IMR-90 (cell line): ENCODE data around the gene JMJD7. TPM values are rescaled to one million over a fixed set of nuclear protein-coding genes. Genes with fewer than 3 reads are reported as not detected.

Source experiments
- ATAC-seq: fragments of 200-7000 bp; cut with Tn5 transposase; 2 replicates; pipeline ENCODE4 v1.9.1; 2020; ENCODE audit warnings: low read depth, mild to moderate bottlenecking, moderate library complexity
- BruUV-seq: library from RNA; stranded (reverse); fragments of 400-500 nt; replicated peaks from 2 replicates; lab custom pipeline; 2021; lab: Mats Ljungman, UMichigan
- CTCF ChIA-PET: fragments of 300-600 bp; formaldehyde crosslinking; extraction: SDS; loops from one replicate; lab custom pipeline; 2021; ENCODE audit warnings: antibody characterized with exemption; lab: Yijun Ruan, JAX
- POLR2A ChIA-PET: fragments of 300-600 bp; sonication (Branson Sonifier 250); formaldehyde crosslinking; loops from one replicate; lab custom pipeline; 2022; ENCODE audit warnings: antibody characterized with exemption; ENCODE audit not compliant: unreplicated experiment; lab: Charles Lee
- DNase-seq: peaks from one replicate; pipeline ENCODE4 v3.0.0; 2013
- H2AFZ ChIP-seq: replicated peaks from 2 replicates; pipeline ENCODE3; 2013; ENCODE audit warnings: low read length, mild to moderate bottlenecking; ENCODE audit not compliant: poor library complexity
- H2AK5ac ChIP-seq: 2 replicates; pipeline ENCODE4 v1.6.1; 2013; ENCODE audit warnings: low read depth, low read length, inconsistent platforms
- H2AK9ac ChIP-seq: replicated peaks from 2 replicates; pipeline ENCODE3; 2013; ENCODE audit warnings: mild to moderate bottlenecking, low read depth, low read length, moderate library complexity; ENCODE audit not compliant: poor library complexity
- H2BK120ac ChIP-seq: 2 replicates; pipeline ENCODE4 v1.6.1; 2013; ENCODE audit warnings: low read depth, low read length, inconsistent platforms
- H2BK15ac ChIP-seq: 3 replicates; pipeline ENCODE4 v1.6.1; 2013; ENCODE audit warnings: low read depth, low read length, inconsistent platforms
- H2BK20ac ChIP-seq: 2 replicates; pipeline ENCODE4 v1.6.1; 2013; ENCODE audit warnings: low read depth, mild to moderate bottlenecking, inconsistent platforms, low read length, moderate library complexity
- H2BK5ac ChIP-seq: 2 replicates; pipeline ENCODE4 v1.6.1; 2013; ENCODE audit warnings: mild to moderate bottlenecking, low read depth, low read length, inconsistent platforms; ENCODE audit not compliant: poor library complexity, severe bottlenecking
- H3K14ac ChIP-seq: replicated peaks from 2 replicates; pipeline ENCODE4 v1.6.1; 2013; ENCODE audit warnings: low read depth, low read length, inconsistent platforms
- H3K18ac ChIP-seq: 2 replicates; pipeline ENCODE4 v1.6.1; 2013; ENCODE audit warnings: low read depth, low read length, control low read depth
- H3K23ac ChIP-seq: 2 replicates; pipeline ENCODE4 v1.6.1; 2013; ENCODE audit warnings: low read depth, low read length, inconsistent platforms
- H3K27ac ChIP-seq: 2 replicates; pipeline ENCODE4 v1.5.1; 2013; ENCODE audit warnings: mild to moderate bottlenecking, control low read depth, low read length; ENCODE audit not compliant: insufficient read depth
- H3K27me3 ChIP-seq: 2 replicates; pipeline ENCODE4 v1.6.1; 2013; ENCODE audit warnings: low read length; ENCODE audit not compliant: control insufficient read depth, insufficient read depth
- H3K36me3 ChIP-seq: 2 replicates; pipeline ENCODE4 v1.6.1; 2013; ENCODE audit warnings: low read length, mixed read lengths; ENCODE audit not compliant: control insufficient read depth, insufficient read depth
- H3K4ac ChIP-seq: 2 replicates; pipeline ENCODE4 v1.6.1; 2013; ENCODE audit warnings: low read depth, low read length, inconsistent platforms
- H3K4me1 ChIP-seq: 2 replicates; pipeline ENCODE4 v1.6.1; 2013; ENCODE audit warnings: low read length, mixed read lengths; ENCODE audit not compliant: control insufficient read depth, insufficient read depth
- H3K4me2 ChIP-seq: 2 replicates; pipeline ENCODE4 v1.6.1; 2013; ENCODE audit warnings: low read depth, mild to moderate bottlenecking, control low read depth, low read length, moderate library complexity
- H3K4me3 ChIP-seq: 2 replicates; pipeline ENCODE4 v1.5.1; 2013; ENCODE audit warnings: low read depth, mild to moderate bottlenecking, control low read depth, low read length, moderate library complexity; ENCODE audit not compliant: insufficient read depth
- H3K56ac ChIP-seq: 2 replicates; pipeline ENCODE4 v1.6.1; 2013; ENCODE audit warnings: low read length, inconsistent platforms; ENCODE audit not compliant: insufficient read depth; ENCODE audit errors: extremely low read depth
- H3K79me1 ChIP-seq, 2 experiments: 2 replicates each; pipeline ENCODE4 v1.6.1; 2013; ENCODE audit warnings: low read length in 2 of 2, inconsistent platforms in 1 of 2, low read depth in 1 of 2
- H3K9ac ChIP-seq: 2 replicates; pipeline ENCODE4 v1.6.1; 2013; ENCODE audit warnings: low read depth, low read length, control low read depth
- H3K9me1 ChIP-seq: 2 replicates; pipeline ENCODE4 v1.6.1; 2013; ENCODE audit warnings: low read length, inconsistent platforms; ENCODE audit not compliant: insufficient read depth
- H3K9me3 ChIP-seq: 2 replicates; pipeline ENCODE4 v1.6.1; 2013; ENCODE audit warnings: low read length; ENCODE audit not compliant: control insufficient read depth, insufficient read depth
- H4K20me1 ChIP-seq: 2 replicates; pipeline ENCODE4 v1.6.1; 2013; ENCODE audit warnings: low read length, inconsistent platforms; ENCODE audit not compliant: insufficient read depth
- H4K5ac ChIP-seq: 2 replicates; pipeline ENCODE4 v1.6.1; 2013; ENCODE audit warnings: mild to moderate bottlenecking, low read depth, low read length, control low read depth
- H4K8ac ChIP-seq, 2 experiments: 2 replicates each; pipeline ENCODE4 v1.6.1; 2013; ENCODE audit warnings: low read depth in 2 of 2, low read length in 2 of 2, control low read depth in 1 of 2, inconsistent platforms in 1 of 2
- H4K91ac ChIP-seq: 2 replicates; pipeline ENCODE4 v1.6.1; 2013; ENCODE audit warnings: low read depth, low read length, inconsistent platforms; ENCODE audit not compliant: insufficient read depth
- CEBPB ChIP-seq: IDR thresholded peaks from 2 replicates; pipeline ENCODE4 v1.6.1; 2012; ENCODE audit warnings: low read depth, low read length, improper control_type of control experiment
- CHD1 ChIP-seq: IDR thresholded peaks from 2 replicates; pipeline ENCODE4 v1.6.1; 2012; ENCODE audit warnings: low read depth, low read length, improper control_type of control experiment
- MXI1 ChIP-seq: IDR thresholded peaks from 2 replicates; pipeline ENCODE4 v1.6.1; 2012; ENCODE audit warnings: low read depth, mild to moderate bottlenecking, low read length, moderate library complexity, borderline replicate concordance
- NFE2L2 ChIP-seq: fragments of 150-350 bp; IDR thresholded peaks from 2 replicates; pipeline ENCODE4 v1.6.1; 2016; ENCODE audit warnings: low read depth, mild to moderate bottlenecking, low read length
- RCOR1 ChIP-seq: IDR thresholded peaks from 2 replicates; pipeline ENCODE4 v1.6.1; 2012; ENCODE audit warnings: mild to moderate bottlenecking, low read length, improper control_type of control experiment; ENCODE audit not compliant: insufficient replicate concordance
- SMC3 ChIP-seq: fragments of 150-350 bp; IDR thresholded peaks from 2 replicates; pipeline ENCODE4 v1.6.1; 2016; ENCODE audit warnings: low read depth, mild to moderate bottlenecking, antibody characterized with exemption, low read length, moderate library complexity
- WGBS, 2 experiments: methylation state at CpG; one replicate each; pipeline versions ENCODE4 v1.1.5 to v1.1.7; 2013; ENCODE audit warnings: missing lambda C conversion rate in 2 of 2; ENCODE audit not compliant: insufficient read length in 1 of 2; ENCODE audit errors: extremely low coverage in 2 of 2; 5-methylcytosine and 5-hydroxymethylcytosine counted together
- dilution Hi-C: fragments of 300-500 bp; cut with HindIII; formaldehyde crosslinking; loops from one replicate; pipeline ENCODE4 v1.14.3; 2018; ENCODE audit warnings: low sequenced_read_pairs; ENCODE audit not compliant: unreplicated experiment
- in situ Hi-C: fragments of 300-500 bp; cut with MboI; formaldehyde crosslinking; loops from 3 replicates; pipeline ENCODE4 v1.14.3; 2019; ENCODE audit warnings: low sequenced_read_pairs, inconsistent platforms, mixed read lengths
- intact Hi-C: fragments of 100-400 bp; cut with micrococcal nuclease; formaldehyde crosslinking; loops from 2 replicates; pipeline ENCODE4 v1.10.0; 2022
- polyA plus RNA-seq, 3 experiments: library from polyadenylated mRNA; depleted of rRNA; stranded (reverse); fragments of >200 nt; gene quantifications; 2 replicates each; pipeline ENCODE4 v1.2.3, GENCODE V29; 2012; ENCODE audit warnings: low replicate concordance in 1 of 3
- total RNA-seq: library from RNA; depleted of rRNA; stranded (reverse); fragments of >200 nt; gene quantifications from 2 replicates; pipeline ENCODE4 v1.2.3, GENCODE V29; 2012

JMJD7 gene
- total and polyA plus RNA-seq, 2 of the 4 experiments (the other 2 are of a cell fraction) = 5.0 to 6.3 TPM

GRCh38 chr15:41822471-41822870 is 5.4 kb upstream of the JMJD7 start:
- H2AK9ac ChIP-seq = no peak overlapping the region
- BruUV-seq = no TSS peak

More at GRCh38 chr15:41822471-41822870, 5.4 kb upstream of the JMJD7 start:
- 80% methylated on average over 2 of the region's 6 CpGs; no CpG with 5 or more reads in 1 of the 2 experiments for WGBS, 2 experiments
- Histone ChIP-seq H3K23ac (no peak overlapping the region), H3K27ac (no peak overlapping the region), H3K27me3 (no peaks in the 10 kb centered on the region), H2BK20ac (no peak overlapping the region), H2AK5ac (no peak overlapping the region), H3K14ac (no peak overlapping the region), H3K4ac (no peak overlapping the region), H3K4me1 (peaks cover 2% of the 10 kb centered on the region; the same call in 1 of the 2 replicates), H3K79me1 (no peaks in the 10 kb centered on the region), H3K56ac (no peak overlapping the region), H2BK15ac (no peak overlapping the region), H2AFZ (no peak overlapping the region), H4K91ac (no peak overlapping the region), H3K4me2 (no peak overlapping the region), H3K9me1 (no peaks in the 10 kb centered on the region), H2BK120ac (no peak overlapping the region), H3K4me3 (no peak overlapping the region), H3K9ac (no peak overlapping the region), H4K20me1 (no peaks in the 10 kb centered on the region; the same call in 1 of the 2 replicates), H4K8ac (no peak overlapping the region), H4K5ac (no peak overlapping the region), H3K18ac (no peak overlapping the region), H2BK5ac (no peak overlapping the region), H3K9me3 (no peaks in the 10 kb centered on the region), H3K36me3 (peaks cover 74% of the 10 kb centered on the region)
- DNase-seq = no peak
- POLR2A ChIA-PET = no interaction called here
- intact Hi-C loops = no loop called here
- in situ Hi-C loops = no loop called here
- TF ChIP-seq NFE2L2 = no peak
- no peak for TF ChIP-seq SMC3
- TF ChIP-seq MXI1 = no peak
- no peak for TF ChIP-seq RCOR1
- no peak for TF ChIP-seq CHD1
- TF ChIP-seq CEBPB = no peak
- no peak for ATAC-seq
- dilution Hi-C loops = no loop called here
- CTCF ChIA-PET = no interaction called here
